Uterus (tissue), 4 donors: ENCODE measurements around the gene PRKAG3. TPM values are rescaled to one million over a fixed set of nuclear protein-coding genes. Genes with fewer than 3 reads are reported as not detected.

ENCODE experiments used
- DNase-seq, 2 donors: peaks; one replicate each; pipeline ENCODE4 v3.0.0-alpha.2; 2019 to 2020
- H3K27ac ChIP-seq, 2 donors: fragments of 200-600 bp; sonication (generic); 1 replicate in 1 of 2; 2 replicates in 1 of 2; pipeline ENCODE4 v1.5.1; 2016 to 2018
- H3K27me3 ChIP-seq, 2 donors: fragments of 200-600 bp; sonication (generic); one replicate each; pipeline ENCODE4 v1.5.1; 2018 to 2019; ENCODE audit warnings: control low read depth in 1 of 2
- H3K36me3 ChIP-seq, 2 donors: fragments of 200-600 bp; sonication (generic); one replicate each; pipeline ENCODE4 v1.5.1; 2019; ENCODE audit warnings: control low read depth in 1 of 2
- H3K4me1 ChIP-seq, 2 donors: fragments of 200-600 bp; sonication (generic); one replicate each; pipeline ENCODE4 v1.5.1; 2018 to 2019; ENCODE audit warnings: control low read depth in 1 of 2
- H3K4me3 ChIP-seq, 2 donors: fragments of 200-600 bp; sonication (generic); 1 replicate in 1 of 2; 2 replicates in 1 of 2; pipeline ENCODE4 v1.5.1; 2018 to 2019; ENCODE audit warnings: mild to moderate bottlenecking in 1 of 2
- H3K9me3 ChIP-seq, 2 donors: fragments of 200-600 bp; sonication (generic); one replicate each; pipeline ENCODE4 v1.5.1; 2019; ENCODE audit warnings: control low read depth in 1 of 2
- POLR2A ChIP-seq, 2 donors: fragments of 450-650 bp; IDR thresholded peaks; one replicate each; pipeline ENCODE4 v1.6.1; 2016; ENCODE audit warnings: antibody characterized with exemption in 2 of 2, mild to moderate bottlenecking in 1 of 2, moderate library complexity in 1 of 2
- intact Hi-C: fragments of 100-400 bp; cut with DNase I; formaldehyde crosslinking; loops from one replicate; pipeline ENCODE4 v1.15.1; 2023; ENCODE audit warnings: low total_unique reads
- total RNA-seq, 4 donors: library from RNA; depleted of rRNA in 3 of 4; stranded (reverse); fragments of >200 nt in 3 of 4; gene quantifications; one replicate each; pipeline versions ENCODE4 v1.1.0 to v1.2.4, GENCODE V29; 2014 to 2023
- TF ChIP-seq, protein P1 (sequence below), 4 experiments: fragments of 200-600 bp in 2 of 4; fragments of 450-650 bp in 2 of 4; sonication (generic) in 2 of 4; IDR thresholded peaks; one replicate each; pipeline ENCODE4 v1.5.1; 2016 to 2019; ENCODE audit warnings: antibody characterized with exemption in 4 of 4, mild to moderate bottlenecking in 2 of 4, moderate library complexity in 1 of 4
- donor health status: DM: yes; HTN: yes; CAD: no.

The PRKAG3 gene
- total RNA-seq, 4 donors from 2014 or later = not detected

DNA sequence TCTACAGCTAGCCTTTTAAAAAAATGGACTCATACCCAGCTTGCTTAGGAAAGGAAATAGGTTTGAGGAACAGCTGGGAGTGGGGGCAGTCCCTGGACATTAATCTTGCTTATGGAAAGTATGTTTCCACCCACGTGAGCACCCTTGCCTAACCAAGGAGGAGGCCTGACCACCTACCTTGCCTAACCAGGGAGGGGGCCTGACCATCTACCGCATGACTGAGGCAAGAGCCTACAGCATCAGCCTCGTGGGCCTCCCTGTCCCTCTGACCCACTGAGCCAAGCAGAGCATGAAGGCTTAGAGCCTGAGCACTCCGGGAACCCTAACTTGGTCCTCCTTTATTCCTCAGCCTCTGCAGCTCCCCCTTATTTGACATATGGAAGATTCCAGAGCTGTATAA lies 20.2 kb downstream of the PRKAG3 start:
- TF ChIP-seq, protein P1, sequence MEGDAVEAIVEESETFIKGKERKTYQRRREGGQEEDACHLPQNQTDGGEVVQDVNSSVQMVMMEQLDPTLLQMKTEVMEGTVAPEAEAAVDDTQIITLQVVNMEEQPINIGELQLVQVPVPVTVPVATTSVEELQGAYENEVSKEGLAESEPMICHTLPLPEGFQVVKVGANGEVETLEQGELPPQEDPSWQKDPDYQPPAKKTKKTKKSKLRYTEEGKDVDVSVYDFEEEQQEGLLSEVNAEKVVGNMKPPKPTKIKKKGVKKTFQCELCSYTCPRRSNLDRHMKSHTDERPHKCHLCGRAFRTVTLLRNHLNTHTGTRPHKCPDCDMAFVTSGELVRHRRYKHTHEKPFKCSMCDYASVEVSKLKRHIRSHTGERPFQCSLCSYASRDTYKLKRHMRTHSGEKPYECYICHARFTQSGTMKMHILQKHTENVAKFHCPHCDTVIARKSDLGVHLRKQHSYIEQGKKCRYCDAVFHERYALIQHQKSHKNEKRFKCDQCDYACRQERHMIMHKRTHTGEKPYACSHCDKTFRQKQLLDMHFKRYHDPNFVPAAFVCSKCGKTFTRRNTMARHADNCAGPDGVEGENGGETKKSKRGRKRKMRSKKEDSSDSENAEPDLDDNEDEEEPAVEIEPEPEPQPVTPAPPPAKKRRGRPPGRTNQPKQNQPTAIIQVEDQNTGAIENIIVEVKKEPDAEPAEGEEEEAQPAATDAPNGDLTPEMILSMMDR (IDR thresholded peaks at IDR 0.05) = no peak
- TF ChIP-seq POLR2A (IDR thresholded peaks at IDR 0.05) = no peak
- H3K9me3 ChIP-seq = no peaks in the 10 kb centered on the region
- no peak overlapping the region for H3K4me3 ChIP-seq
- intact Hi-C loops = no loop called here
- no peak for DNase-seq
- no peaks in the 10 kb centered on the region for H3K27me3 ChIP-seq
- H3K36me3 ChIP-seq = no peaks in the 10 kb centered on the region
- H3K4me1 ChIP-seq = peaks cover 0 to 7% of the 10 kb centered on the region in 2 donors
- no peak overlapping the region for H3K27ac ChIP-seq

DNA sequence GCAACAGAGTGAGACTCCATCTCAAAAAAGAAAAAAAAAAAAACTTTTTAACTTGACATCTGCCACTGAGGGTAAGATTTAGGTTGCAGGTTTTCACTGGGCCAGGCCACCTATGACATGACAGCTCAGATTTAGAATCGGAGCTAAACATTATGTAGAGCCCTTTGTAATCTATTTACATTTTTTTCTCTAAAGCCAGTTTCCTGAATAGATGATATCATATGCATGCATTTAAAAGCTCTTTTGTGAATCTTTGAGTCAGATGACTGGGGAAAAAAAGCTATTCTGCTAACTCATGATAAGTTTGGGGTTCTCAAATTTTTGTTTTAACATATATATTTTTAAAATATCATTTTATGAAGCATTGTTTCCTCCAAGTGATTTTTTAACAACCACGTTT lies 21.3 kb downstream of the PRKAG3 start:
- no peaks in the 10 kb centered on the region for H3K36me3 ChIP-seq
- TF ChIP-seq, protein P1 (IDR thresholded peaks at IDR 0.05) = no peak
- no peak for TF ChIP-seq POLR2A (IDR thresholded peaks at IDR 0.05)
- H3K4me3 ChIP-seq = no peak overlapping the region
- intact Hi-C loops = no loop called here
- H3K27ac ChIP-seq = no peak overlapping the region
- no peaks in the 10 kb centered on the region for H3K27me3 ChIP-seq
- peaks cover 0 to 7% of the 10 kb centered on the region in 2 donors for H3K4me1 ChIP-seq
- H3K9me3 ChIP-seq = no peaks in the 10 kb centered on the region
- DNase-seq = no peak

DNA sequence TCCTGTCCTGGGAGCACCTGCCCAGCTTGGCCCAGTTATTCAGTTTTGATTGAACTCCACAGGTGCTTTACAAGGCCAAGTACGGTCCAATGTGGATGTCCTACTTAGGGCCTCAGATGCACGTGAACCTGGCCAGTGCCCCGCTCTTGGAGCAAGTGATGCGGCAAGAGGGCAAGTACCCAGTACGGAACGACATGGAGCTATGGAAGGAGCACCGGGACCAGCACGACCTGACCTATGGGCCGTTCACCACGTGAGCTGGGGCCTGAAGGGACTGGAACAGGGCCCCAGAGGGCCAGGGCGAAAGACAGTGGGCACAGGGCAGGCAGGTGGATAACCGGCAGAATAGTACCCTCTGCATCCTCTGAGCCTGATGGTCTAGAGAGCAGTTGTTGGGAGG lies 22.1 kb downstream of the PRKAG3 start:
- H3K4me1 ChIP-seq = peaks cover 0 to 7% of the 10 kb centered on the region in 2 donors
- DNase-seq = no peak
- no peaks in the 10 kb centered on the region for H3K9me3 ChIP-seq
- no peak overlapping the region for H3K27ac ChIP-seq
- H3K27me3 ChIP-seq = no peaks in the 10 kb centered on the region
- intact Hi-C loops = no loop called here
- no peaks in the 10 kb centered on the region for H3K36me3 ChIP-seq
- no peak for TF ChIP-seq POLR2A (IDR thresholded peaks at IDR 0.05)
- TF ChIP-seq, protein P1 (IDR thresholded peaks at IDR 0.05) = no peak
- H3K4me3 ChIP-seq = no peak overlapping the region

DNA sequence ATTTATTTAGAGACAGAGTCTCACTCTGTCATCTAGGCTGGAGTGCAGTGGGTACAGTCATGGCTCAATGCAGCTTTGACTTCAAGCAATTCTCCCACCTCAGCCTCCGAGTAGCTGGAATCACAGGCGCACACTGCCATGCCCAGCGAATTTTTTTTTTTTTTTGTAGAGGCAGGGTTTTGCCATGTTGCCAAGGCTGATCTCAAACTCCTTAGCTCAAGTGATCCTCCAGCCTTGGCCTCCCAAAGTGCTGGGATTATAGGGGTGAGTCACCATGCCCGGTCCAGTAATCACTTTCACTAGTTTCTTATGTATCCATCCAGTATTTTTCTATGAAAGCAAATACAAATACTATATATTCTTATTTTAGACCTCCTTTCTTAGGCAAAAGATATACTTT lies 24.0 kb downstream of the PRKAG3 start:
- no peaks in the 10 kb centered on the region for H3K27me3 ChIP-seq
- H3K27ac ChIP-seq = peak overlapping the region; percentile 73 to 80
- H3K36me3 ChIP-seq = no peaks in the 10 kb centered on the region
- TF ChIP-seq POLR2A (IDR thresholded peaks at IDR 0.05) = no peak
- TF ChIP-seq, protein P1 (IDR thresholded peaks at IDR 0.05) = no peak
- no peaks in the 10 kb centered on the region for H3K9me3 ChIP-seq
- intact Hi-C loops = no loop called here
- peaks cover 0 to 7% of the 10 kb centered on the region in 2 donors for H3K4me1 ChIP-seq
- no peak for DNase-seq
- no peak overlapping the region for H3K4me3 ChIP-seq

DNA sequence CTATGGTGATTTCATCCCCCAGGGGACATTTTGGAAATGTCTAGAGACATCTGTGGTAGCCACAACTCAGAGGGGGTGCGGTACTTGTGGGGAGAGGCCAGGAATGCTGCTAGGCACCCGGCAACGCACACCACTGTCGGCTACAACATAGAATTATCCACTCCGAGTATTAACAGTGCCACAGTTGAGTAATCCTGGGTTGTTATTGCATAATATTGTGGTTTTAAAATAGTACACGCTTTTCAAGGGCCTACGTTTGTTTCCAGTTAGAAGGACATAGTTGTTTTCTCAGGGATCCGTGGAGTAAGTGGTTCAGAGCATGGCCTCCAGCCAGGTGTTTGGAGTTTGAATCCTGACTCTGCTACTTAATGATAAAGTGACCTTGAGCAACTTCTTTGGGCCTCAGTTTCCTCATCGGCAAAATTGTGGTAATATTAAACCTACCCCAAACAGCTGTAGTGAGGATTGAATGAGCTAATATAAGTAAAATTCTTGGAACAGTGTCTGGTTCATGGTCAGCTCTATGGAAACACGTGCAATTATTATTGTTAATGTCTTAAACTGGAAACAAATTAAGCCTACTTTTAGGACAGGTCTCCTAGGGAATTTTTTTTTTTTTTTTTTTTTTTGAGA lies 25.1 kb downstream of the PRKAG3 start:
- TF ChIP-seq, protein P1 (IDR thresholded peaks at IDR 0.05) = no peak
- no peak for TF ChIP-seq POLR2A (IDR thresholded peaks at IDR 0.05)
- intact Hi-C loops = no loop called here
- Histone ChIP-seq H3K4me1 (peaks cover 0 to 7% of the 10 kb centered on the region in 2 donors), H3K36me3 (no peaks in the 10 kb centered on the region), H3K27ac (peak overlapping the region; percentile 73 to 80), H3K9me3 (no peaks in the 10 kb centered on the region), H3K27me3 (no peaks in the 10 kb centered on the region), H3K4me3 (no peak overlapping the region)
- DNase-seq = peak; percentile 77 to 85
